SH-SY5Y (cell line): ENCODE measurements around the gene PFKFB2.

ENCODE experiments used
- GATA2 ChIP-seq: IDR thresholded peaks from 2 replicates; pipeline ENCODE4 v1.6.1; 2011; ENCODE audit warnings: mild to moderate bottlenecking, low read depth, low read length
- GATA3 ChIP-seq: IDR thresholded peaks from 2 replicates; pipeline ENCODE4 v1.6.1; 2011; ENCODE audit warnings: low read depth, mild to moderate bottlenecking, low read length, moderate library complexity

Gene PFKFB2

DNA sequence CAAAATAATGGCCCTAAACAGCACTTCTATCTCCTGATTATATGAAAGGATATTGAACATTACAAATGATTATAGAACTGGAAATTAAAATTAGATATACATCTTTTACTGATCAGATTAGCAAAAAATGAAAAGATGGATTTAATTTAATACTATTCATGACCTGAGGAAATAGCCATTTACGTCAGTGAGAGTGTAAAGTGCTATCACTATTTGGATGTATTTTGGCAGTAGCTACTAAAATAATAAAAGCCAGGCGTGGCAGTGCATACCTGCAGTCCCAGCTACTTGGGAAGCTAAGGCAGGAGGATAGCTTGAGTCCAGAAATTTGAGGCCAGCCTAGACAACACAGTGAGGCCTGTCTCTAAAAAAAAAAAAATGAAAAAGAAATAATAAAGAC lies 40.9 kb downstream of the PFKFB2 start:
- TF ChIP-seq GATA3 (no peak), GATA2 (no peak)

DNA sequence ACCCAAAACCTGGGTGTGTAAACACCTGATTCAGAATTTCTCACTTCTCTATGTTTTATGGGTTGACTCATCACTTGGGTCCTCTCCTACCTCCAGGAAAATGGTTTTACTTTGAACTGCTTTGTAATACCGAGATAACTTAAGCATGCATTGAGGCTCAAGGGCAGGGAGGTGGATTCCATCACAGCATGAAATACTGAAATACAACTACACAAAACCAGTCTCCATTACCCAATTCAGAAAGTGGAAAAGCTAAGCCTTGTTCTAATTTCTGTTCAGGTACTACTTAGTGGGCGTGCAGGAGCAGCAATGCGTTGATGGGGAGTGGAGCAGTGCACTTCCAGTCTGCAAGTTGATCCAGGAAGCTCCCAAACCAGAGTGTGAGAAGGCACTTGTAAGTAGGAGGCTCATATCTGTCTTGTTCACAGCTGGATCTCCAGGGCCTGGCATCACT lies 44.8 kb downstream of the PFKFB2 start:
- TF ChIP-seq GATA3 = no peak
- no peak for TF ChIP-seq GATA2

DNA sequence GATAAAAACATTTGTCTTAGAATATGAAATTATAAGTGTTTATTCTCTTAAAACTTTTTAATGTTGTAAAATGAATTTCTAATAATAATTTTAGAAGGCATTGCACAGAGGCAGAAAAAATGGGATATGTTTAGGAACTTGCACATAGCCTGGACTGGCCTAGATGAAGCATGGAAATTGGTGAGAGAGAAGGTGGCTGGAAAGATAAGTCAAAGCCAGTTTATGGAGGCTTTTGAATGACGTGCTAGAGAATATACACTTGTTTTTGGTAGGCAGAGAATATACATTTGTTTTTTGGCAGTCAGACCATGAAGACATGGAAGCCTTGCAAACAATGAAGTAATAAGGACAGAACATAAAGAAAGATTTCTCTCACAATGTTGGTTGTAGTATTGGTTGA lies 48.6 kb downstream of the PFKFB2 start:
- TF ChIP-seq GATA3 (no peak), GATA2 (no peak)

DNA sequence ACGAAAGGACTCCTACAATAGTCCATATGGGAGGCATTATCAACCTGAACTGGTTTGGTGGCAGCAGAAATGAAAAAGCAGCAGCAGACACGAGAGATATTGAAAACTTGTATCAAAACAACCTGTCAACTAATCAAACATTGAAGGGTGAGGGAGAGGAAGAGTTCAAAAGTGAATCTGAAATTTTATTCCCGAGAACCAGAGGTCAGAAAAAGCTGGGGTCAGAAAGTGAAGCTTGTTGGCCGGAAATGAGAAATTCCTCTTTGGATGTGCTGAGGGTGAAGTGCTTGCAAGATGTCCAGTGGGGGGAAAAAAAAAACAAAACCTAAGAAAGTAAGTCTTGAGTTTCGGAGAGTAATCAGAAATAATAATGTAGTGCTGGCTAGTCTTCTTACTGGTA lies 49.1 kb downstream of the PFKFB2 start:
- TF ChIP-seq GATA2 (no peak), GATA3 (no peak)

DNA sequence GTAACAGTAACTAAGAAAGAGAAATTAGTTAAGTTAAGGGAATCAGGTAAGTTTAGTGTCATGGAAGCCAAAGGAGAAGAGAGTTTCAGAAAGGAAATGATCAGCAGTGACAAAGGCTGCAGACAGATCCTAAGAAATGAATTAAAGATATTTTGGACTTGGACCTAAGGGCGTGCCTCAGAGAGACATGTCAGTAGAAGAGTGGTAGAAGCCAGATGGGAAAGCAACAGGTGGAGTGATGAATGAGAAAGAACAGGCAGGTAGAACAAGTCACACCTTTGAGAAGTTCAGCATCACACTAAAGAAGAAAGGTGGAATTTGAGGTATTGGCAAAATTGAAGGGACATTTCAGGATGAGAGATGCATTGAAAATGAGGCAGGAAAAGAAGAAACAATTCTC lies 49.6 kb downstream of the PFKFB2 start:
- TF ChIP-seq GATA3 = no peak
- no peak for TF ChIP-seq GATA2

DNA sequence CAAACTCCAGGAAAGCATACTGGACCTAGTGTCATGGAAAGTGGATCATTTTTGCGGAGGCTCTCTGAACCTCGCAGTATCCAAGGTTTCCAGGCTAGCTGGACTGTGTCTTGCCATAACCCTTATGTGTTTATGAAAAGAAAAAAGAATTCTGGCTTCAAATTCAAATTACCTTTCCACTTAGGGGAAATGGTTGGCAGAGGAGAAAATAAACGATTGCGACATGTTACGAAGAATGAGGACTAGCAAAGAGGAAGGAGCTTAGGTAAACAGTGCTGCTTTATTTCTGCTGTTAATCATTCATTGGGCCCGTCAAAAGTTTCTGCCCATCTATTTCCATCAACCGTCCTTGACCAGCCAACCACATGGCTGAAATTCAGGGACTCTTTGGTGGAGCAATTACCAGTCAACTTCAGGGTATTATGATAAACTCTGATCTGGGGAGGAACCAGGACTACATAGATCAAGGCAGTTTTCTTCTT lies 50.9 kb downstream of the PFKFB2 start, which contains the start of gene C4BPA:
Gene C4BPA (plus strand): TSS at position 342 of the 482 bp plus-strand sequence. CDS start 8,793 bp downstream, outside the sequence.
- no peak for TF ChIP-seq GATA2
- no peak for TF ChIP-seq GATA3

DNA sequence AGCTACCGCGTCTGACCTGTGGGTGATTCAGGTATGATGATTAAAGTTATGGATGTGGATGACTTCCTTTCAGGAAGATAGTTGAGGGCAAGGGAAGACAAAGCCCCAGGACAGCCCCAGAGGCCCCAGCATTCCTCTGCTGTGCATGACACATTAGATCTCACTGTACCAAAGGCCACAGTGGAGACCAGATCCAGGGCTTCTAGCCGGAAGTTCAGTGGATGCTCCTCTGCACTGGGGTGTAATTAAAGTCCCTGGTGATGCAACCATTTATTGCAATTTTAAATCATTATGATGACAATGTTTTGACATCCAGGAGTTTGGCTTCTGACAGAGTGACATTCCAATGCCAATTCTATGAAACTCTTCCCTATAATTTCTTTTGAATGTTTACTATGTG lies 55.9 kb downstream of the PFKFB2 start:
- TF ChIP-seq GATA2 (no peak), GATA3 (no peak)

DNA sequence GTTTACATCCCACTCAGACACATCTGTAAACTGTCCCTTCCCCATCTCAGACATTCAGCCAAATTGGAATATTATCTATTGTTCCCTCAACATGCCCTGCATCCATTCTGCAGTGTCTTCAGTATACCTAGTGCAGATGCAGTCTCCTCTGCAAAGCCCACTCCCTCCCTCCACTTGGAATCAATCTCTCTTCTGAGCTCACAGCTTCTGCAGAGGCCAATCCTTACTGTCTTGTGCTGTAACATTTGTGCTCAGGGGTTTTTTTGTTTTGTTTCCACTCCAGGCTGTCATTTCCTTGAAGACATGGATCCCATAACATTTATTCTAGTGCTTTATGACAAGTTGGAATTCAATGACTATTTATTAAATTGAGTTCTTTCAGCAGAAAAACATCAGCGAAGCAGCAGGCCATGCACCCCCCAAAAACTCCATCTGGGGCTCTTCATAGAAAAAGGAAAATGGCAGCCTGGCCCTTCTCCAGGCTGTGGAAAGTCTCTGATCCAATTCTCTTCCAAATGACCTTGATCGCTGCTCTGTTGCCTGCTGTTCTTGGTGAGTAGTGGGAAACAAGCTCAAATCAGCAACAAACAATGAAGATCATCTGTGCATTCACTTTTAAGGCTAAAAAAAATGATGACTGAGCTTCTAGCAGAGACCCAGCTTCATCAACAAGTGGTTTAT lies 59.7 kb downstream of the PFKFB2 start:
- TF ChIP-seq GATA3 = no peak
- TF ChIP-seq GATA2 = no peak

DNA sequence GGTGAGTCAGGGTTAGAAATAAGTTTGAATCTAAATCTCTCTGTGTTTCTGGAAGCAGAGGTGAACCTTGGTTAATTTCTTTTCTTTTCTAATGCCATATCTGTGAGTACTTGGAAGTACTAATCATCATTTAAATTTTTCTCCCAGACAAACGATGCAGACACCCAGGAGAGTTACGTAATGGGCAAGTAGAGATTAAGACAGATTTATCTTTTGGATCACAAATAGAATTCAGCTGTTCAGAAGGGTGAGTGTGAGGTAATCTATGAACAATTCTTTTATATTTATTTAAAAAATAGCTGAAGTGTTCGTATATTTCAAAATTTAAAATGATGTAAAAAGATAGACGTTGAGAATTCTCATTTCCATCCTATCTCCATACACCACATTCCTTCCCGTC lies 62.2 kb downstream of the PFKFB2 start:
- TF ChIP-seq GATA2 = no peak
- no peak for TF ChIP-seq GATA3

DNA sequence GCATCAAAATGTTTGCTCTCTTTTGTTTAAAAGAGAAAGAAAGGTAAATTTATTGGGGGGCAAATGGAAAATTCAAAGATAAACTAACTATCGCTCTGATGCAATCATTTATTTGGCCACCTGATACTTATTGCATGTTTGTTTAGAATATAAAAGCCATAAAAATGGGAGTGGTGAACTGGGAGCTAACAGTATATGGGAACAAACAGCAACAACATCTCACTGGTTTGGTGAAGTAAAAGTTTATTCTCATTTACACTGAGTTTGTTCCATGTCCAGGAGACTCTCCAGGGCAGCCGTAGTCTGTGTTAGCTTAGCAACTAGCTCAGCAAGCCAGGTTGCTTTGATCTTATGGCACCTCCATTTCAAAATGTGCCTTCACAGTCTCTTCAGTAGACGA lies 71.3 kb downstream of the PFKFB2 start:
- TF ChIP-seq GATA3 = no peak
- no peak for TF ChIP-seq GATA2

DNA sequence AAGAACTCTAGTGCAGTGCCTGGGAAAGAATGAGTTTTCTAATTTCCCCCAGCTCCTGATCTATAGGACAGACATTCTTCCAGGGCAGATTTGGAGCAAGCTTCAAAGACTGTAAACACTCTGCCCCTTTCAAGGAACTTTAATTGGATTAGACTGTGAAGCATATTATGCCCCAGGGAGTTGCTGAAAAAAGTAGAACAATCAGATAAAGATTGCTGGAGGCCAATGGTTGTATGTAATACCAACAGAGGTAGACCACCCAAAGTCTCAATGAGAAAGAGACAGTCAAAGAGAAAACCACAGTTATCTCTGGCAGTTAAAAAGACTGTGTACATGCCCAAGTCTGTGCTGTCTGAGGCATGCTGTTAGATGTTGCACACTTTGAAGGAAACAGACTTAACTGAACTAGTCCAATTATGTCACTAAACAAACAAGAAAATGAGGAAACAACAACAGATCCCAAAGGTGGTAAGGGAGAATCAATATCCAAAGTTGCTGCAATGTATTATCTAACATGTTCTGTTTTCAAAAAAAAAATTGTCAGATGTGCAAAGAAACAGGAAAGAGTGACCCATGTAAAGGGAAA lies 75.4 kb downstream of the PFKFB2 start:
- TF ChIP-seq GATA2 (no peak), GATA3 (no peak)

DNA sequence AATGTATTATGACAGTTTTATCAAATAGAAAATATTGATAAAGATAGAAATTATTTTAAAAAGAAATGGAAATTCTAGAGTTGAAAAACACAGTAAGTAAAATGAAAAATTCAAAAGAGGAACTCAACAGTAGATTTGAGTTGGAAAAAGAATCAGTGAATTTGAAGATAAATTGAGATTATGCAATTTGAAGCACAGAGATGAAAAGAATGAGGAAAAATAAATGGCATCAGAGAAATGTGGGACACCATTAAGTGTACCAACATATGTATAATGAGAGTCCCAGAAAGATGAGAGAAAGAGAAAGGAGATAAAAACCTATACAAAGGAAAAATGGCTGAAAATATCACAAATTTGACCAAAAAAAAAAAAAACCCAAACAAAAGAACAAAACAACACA lies 76.0 kb downstream of the PFKFB2 start:
- TF ChIP-seq GATA2 (no peak), GATA3 (no peak)
